GM12891 (cell line): ENCODE data around the gene TEC.

Experiments used
- PAX5 ChIP-seq: IDR thresholded peaks from 2 replicates; pipeline ENCODE4 v1.6.1; 2011; ENCODE audit warnings: low read length, moderate library complexity, mild to moderate bottlenecking; ENCODE audit not compliant: insufficient read depth, severe bottlenecking
- POLR2A ChIP-seq: IDR thresholded peaks from 2 replicates; pipeline ENCODE4 v1.6.1; 2011; ENCODE audit warnings: low read depth, low read length, control low read depth
- POLR2AphosphoS5 ChIP-seq: IDR thresholded peaks from 2 replicates; pipeline ENCODE4 v1.6.1; 2011; ENCODE audit warnings: low read depth, low read length, control low read depth
- SPI1 ChIP-seq: IDR thresholded peaks from 2 replicates; pipeline ENCODE4 v1.6.1; 2011; ENCODE audit warnings: low read depth, low read length, control low read depth

DNA sequence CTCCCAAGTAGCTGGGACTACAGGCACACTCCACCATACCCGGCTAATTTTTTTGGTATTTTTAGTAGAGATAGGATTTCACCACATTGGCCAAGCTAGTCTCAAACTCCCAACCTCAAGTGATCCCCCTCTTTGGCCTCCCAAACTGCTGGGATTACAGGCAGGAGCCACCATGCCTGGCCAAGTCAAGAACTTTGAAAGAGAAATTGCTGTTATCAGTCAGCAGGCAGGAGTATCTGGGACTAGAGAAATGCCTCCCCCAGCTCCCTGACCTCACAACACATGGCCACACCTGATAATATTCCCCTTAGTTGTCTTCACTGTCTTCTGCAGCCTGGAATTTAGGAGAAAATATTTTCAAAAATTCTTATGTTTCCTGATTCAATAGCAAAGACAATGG is 143.0 kb downstream of the TEC start:
- TF ChIP-seq POLR2A (no peak), PAX5 (no peak), POLR2AphosphoS5 (no peak), SPI1 (no peak)
